NCI-H774 (cell line): Measurements from ENCODE around the gene ATOX1.
"Not testable (repeated sequence)": the region's sequence is repeated elsewhere in the genome, so short reads cannot be mapped to it uniquely, and the experiment has no call there.

Source experiments
- DNase-seq: peaks from one replicate; lab custom pipeline; 2025; lab: John Stamatoyannopoulos, UW

Gene ATOX1

GRCh38 chr5:151733358-151734063 lies 24.9 kb downstream of the ATOX1 start:
- no peak for DNase-seq

- no peak for DNase-seq
Observed at GRCh38 chr5:151730381-151730780, 28.1 kb downstream of the ATOX1 start.

GRCh38 chr5:151729597-151729996 lies 28.8 kb downstream of the ATOX1 start:
- not testable (repeated sequence) for DNase-seq

- DNase-seq = no peak
Observed at GRCh38 chr5:151724360-151724759, 34.1 kb downstream of the ATOX1 start.

GRCh38 chr5:151722546-151722945 lies 35.9 kb downstream of the ATOX1 start:
- DNase-seq = no peak

DNA sequence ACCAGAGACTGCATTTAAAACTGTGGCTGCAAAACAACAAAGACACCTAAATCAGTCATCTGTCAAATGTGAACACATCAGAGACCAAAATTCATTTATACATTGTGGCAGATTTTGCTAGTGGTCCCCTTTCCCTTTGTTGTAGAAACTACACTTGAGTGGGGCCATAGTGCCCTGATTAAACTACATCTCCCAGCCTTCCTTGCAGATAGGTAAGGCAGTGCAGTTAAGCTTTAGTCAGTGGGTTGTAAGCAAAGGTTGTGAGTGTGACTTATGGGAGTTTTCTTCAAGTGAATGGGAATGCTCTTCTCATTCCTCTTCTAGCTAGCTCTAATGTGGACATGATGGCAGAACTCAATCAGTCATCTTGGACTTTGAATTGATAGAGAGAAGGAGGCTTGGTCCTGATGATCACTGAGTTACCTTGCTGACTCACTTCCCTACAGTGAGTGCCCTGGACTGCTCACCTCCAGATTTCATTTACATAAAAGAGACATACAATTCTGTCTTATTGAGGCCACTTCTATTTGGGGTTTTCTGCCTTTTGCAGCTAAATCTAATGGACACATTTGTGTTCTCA lies 36.5 kb downstream of the ATOX1 start:
- no peak for DNase-seq

DNA sequence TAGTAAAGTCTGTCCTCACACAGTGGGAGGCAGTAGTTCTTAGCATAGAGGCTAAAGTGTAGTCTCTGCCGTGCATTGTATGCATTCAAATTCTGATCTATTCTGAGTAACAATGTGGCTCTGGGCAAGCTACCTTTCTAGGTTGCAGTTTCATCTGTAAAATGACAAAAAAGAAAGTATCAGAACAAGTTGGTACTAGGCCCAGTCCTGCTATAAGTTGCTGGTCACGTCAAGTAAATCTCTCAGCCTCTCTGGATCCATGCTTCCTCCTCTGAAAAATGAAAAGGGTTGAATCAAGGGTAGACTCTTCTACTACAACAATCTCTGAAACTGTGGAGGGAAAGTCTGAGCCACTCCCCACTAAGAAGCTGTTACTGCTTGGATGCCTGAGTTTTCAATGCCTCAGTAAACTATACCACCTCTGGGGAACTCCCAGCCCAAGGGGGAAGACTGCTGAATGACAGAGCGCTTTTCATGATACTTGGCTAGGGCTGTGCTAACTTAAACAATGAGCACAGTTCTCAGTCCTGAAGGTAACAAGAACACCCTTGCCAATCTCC lies 37.3 kb downstream of the ATOX1 start:
- DNase-seq = no peak

GRCh38 chr5:151720215-151720614 lies 38.2 kb downstream of the ATOX1 start:
- no peak for DNase-seq

- DNase-seq = no peak
Observed at GRCh38 chr5:151719228-151720000, 39.0 kb downstream of the ATOX1 start.

- no peak for DNase-seq
Observed at GRCh38 chr5:151718646-151719045, 39.8 kb downstream of the ATOX1 start.

GRCh38 chr5:151718153-151718552 lies 40.3 kb downstream of the ATOX1 start:
- no peak for DNase-seq

- no peak for DNase-seq
Observed at GRCh38 chr5:151717416-151717815, 41.0 kb downstream of the ATOX1 start.

GRCh38 chr5:151709109-151709735 lies 49.2 kb downstream of the ATOX1 start:
- no peak for DNase-seq

GRCh38 chr5:151708126-151708525 lies 50.3 kb downstream of the ATOX1 start:
- DNase-seq = no peak

- no peak for DNase-seq
Observed at GRCh38 chr5:151707567-151707966, 50.9 kb downstream of the ATOX1 start.

GRCh38 chr5:151706906-151707305 lies 51.5 kb downstream of the ATOX1 start:
- no peak for DNase-seq

DNA sequence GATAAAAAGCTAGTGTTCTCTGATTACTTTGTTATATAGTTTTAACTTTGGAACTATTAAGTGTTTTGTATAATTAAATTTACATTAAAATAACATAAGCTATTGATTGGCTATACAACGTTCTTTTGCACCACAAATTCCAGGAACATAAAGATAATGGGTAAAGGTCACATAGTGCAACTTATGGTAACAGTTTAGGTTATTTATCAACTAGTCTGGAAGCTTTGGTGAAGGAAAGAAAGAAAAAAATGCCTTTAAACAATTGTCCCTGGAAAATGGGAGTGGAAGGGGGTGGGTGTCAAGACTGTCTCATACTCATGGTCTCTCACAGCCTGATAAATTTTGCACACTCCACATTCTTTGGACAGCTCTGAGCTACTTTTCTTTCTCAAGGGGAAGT lies 54.7 kb downstream of the ATOX1 start:
- DNase-seq = no peak

DNA sequence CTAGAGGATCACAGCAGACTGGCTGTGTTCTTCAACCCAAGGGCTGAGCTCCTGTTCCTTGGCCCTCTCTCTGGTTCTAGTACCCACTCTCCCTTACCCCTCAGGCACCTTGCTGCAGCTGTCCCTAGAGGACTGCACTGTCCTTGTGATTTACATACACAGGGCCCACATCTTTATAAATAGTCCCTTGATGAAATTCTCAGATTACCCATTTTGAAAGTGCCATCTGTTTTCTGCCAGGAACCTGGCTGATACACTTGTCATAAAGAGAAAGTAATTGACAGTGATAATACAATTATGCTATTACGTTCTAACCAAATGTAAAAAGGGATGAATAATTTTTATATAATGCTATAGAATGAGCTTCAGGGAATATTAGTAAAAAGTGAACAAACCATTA lies 55.2 kb downstream of the ATOX1 start:
- DNase-seq = no peak

DNA sequence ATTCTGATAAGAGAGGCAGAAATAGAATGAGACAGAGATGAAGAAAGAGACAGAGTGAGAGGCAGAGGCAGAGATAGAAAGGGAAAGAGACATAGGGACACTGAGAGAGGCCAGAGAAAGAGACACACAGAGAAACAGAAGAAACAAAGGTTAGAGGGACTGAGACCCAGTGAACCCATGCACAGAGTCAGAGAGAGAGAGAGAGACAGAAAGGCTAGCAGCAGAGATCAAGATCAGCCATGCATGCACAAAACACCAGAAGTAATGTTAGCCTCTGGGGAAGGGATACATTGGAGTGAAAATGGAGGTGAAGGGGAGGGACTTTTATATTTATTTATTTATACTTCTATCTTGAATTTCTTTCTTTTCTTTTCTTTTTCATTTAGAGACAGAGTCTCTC lies 57.6 kb downstream of the ATOX1 start:
- DNase-seq = no peak

DNA sequence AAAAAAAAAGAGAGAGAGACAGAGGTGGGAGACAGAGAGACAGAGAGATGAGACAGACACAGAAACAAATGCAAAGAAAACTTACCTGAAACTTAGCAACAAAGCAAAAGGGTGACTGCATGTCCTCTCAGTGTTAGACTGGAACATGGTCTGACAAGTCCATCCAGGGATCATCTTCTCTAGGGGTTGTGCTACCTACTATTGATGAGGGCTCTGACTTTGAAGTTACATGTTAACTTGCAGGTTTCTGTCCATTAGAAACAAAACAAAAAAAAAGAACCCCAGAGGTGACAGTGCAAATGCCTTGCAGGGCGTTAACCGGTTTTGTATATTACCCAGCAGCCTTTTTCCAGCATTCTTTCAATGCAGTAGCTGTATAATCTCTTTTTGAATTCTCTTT lies 58.1 kb downstream of the ATOX1 start:
- no peak for DNase-seq

- DNase-seq = no peak
Observed at GRCh38 chr5:151699071-151699901, 59.1 kb downstream of the ATOX1 start.

DNA sequence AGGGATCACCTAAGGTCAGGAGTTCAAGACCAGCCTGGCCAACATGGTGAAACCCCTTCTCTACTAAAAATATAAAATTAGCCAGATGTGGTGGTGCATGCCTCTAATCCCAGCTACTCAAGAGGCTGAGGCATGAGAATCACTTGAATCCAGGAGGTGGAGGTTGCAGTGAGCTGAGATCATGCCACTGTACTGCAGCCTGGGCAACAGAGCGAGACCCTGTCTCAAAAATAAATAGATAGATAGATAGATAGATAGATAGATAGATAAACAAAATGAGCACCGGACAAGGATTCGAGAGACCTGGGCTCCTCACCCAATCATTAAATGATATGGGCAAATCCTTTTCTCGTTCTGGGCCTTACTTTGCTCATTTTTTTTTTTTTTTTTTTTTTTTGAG lies 60.4 kb downstream of the ATOX1 start:
- not testable (repeated sequence) for DNase-seq
